ENCODE data around the gene AFF3. TPM values are rescaled to one million over a fixed set of nuclear protein-coding genes. Genes with fewer than 3 reads are reported as not detected.
A peak's percentile ranks its signal among the peaks of the same experiment; 100 is the strongest.

AFF3 gene
- total and polyA plus RNA-seq, 2 donors (not counting 3 experiments of a cell fraction or from before 2014, with no cell fraction given) = 0.06 to 0.07 TPM

GRCh38 chr2:99878581-99879350 lies 263.6 kb downstream of the AFF3 start:
- no peak overlapping the region for H3K4me3 ChIP-seq (replicated peaks in 1 of 3; ENCODE audit: insufficient read depth in 1 of 3, low read depth in 1 of 3, low read length in 3 of 3)
- ChIA-PET CTCF (interaction anchor here (1.0 to 5.2 kb wide), 8 partner anchors 8 to 384 kb away, joined by 3 to 55 read pairs (median 4); no protein-coding TSS in a partner anchor), POLR2A (interaction anchor here (0.8 kb wide), 1 partner anchor 97 kb away, joined by 4 read pairs; no protein-coding TSS in a partner anchor)
- peak overlapping the region; percentile 56 for H3K4me2 ChIP-seq (ENCODE audit: insufficient read depth, low read length)
- H3K4me1 ChIP-seq (ENCODE audit: control insufficient read depth, extremely low read depth, insufficient read depth, low read length) = peaks cover 54% of the 10 kb centered on the region
- H3K27ac ChIP-seq (ENCODE audit: insufficient read depth, low read depth, low read length) = peak overlapping the region; percentile 93
- H3K27me3 ChIP-seq (ENCODE audit: control insufficient read depth in 2 of 2, insufficient read depth in 2 of 2, low read length in 2 of 2) = no peaks in the 10 kb centered on the region
- BruUV-seq (replicated peaks) = no TSS peak
- dilution Hi-C loops (cut with MboI; ENCODE audit: extremely low pct_ligation_motif_present, low sequenced_read_pairs) = no loop called here
- FAIRE-seq (peak; percentile 85), DNase-seq (ENCODE audit: low read depth, low spot score) (peak; percentile 84)
- H3K79me2 ChIP-seq (ENCODE audit: control insufficient read depth, insufficient read depth, low read length) = no peaks in the 10 kb centered on the region
- H2AFZ ChIP-seq (ENCODE audit: low read depth, low read length) = no peak overlapping the region
- no peaks in the 10 kb centered on the region for H4K20me1 ChIP-seq (replicated peaks; ENCODE audit: control insufficient read depth, extremely low read depth, insufficient read depth, low read length)
- no peaks in the 10 kb centered on the region for H3K9me3 ChIP-seq (replicated peaks; ENCODE audit: control insufficient read depth, insufficient read depth, low read length)
- no peaks in the 10 kb centered on the region for H3K9me1 ChIP-seq (replicated peaks; ENCODE audit: control insufficient read depth, extremely low read depth, insufficient read depth, low read length)
- H3K9ac ChIP-seq (replicated peaks; ENCODE audit: extremely low read depth, insufficient read depth, low read length) = peak overlapping the region; percentile 82
- no peak for TF ChIP-seq MAX (IDR thresholded peaks at IDR 0.05; ENCODE audit: insufficient read depth, insufficient read length)
- TF ChIP-seq EZH2 (IDR thresholded peaks at IDR 0.05; ENCODE audit: borderline replicate concordance, low read depth, low read length, severe bottlenecking) = no peak
- no peak for TF ChIP-seq MYC (IDR thresholded peaks at IDR 0.05; ENCODE audit: low read depth, low read length)
- peak; percentile 39 for TF ChIP-seq POLR2A (IDR thresholded peaks at IDR 0.05; ENCODE audit: low read depth, low read length)
- peak; percentile 68 for TF ChIP-seq JUN (IDR thresholded peaks at IDR 0.05; ENCODE audit: borderline replicate concordance, insufficient read depth, insufficient read length, low read depth)
- peak; percentile 25 for TF ChIP-seq FOS (IDR thresholded peaks at IDR 0.05; ENCODE audit: borderline replicate concordance, insufficient read depth, low read length)
- no peak for TF ChIP-seq CTCF (IDR thresholded peaks at IDR 0.05; ENCODE audit: extremely low read depth in 1 of 2, insufficient read depth in 1 of 2, low read depth in 1 of 2, low read length in 2 of 2)
- TF ChIP-seq POLR2AphosphoS5 (IDR thresholded peaks at IDR 0.05; ENCODE audit: insufficient read depth, low read depth, low read length) = peak; percentile 37
- peak; percentile 24 for TF ChIP-seq GATA2 (IDR thresholded peaks at IDR 0.05; ENCODE audit: insufficient read depth, insufficient read length, low read depth, low read length)
- no peaks in the 10 kb centered on the region for H3K36me3 ChIP-seq (ENCODE audit: control insufficient read depth in 2 of 2, extremely low read depth in 1 of 2, insufficient read depth in 2 of 2, low read length in 2 of 2)
- intact Hi-C loops (cut with micrococcal nuclease) = loop anchor here (1.0 kb wide), 1 partner anchor 11 kb away; no protein-coding TSS in a partner anchor
